IgD-negative memory B cell (primary cell): Measurements from ENCODE around the gene LRPPRC. TPM values are rescaled to one million over a fixed set of nuclear protein-coding genes. Genes with fewer than 3 reads are reported as not detected.
A peak's percentile ranks its signal among the peaks of the same experiment; 100 is the strongest.
"Not testable (repeated sequence)": the region's sequence is repeated elsewhere in the genome, so short reads cannot be mapped to it uniquely, and the experiment has no call there.

ENCODE experiments used
- H3K27ac Mint-ChIP-seq, 3 donors: one replicate each; pipeline ENCODE4 v1.8.0; 2020 to 2022; ENCODE audit warnings: mild to moderate bottlenecking in 3 of 3, mixed read lengths in 3 of 3, moderate library complexity in 1 of 3
- H3K27me3 Mint-ChIP-seq: one replicate; pipeline ENCODE4 v1.8.0; 2021; ENCODE audit warnings: mixed read lengths
- H3K36me3 Mint-ChIP-seq: one replicate; pipeline ENCODE4 v1.8.0; 2020; ENCODE audit warnings: mild to moderate bottlenecking, mixed read lengths
- H3K4me1 Mint-ChIP-seq, 3 donors: one replicate each; pipeline ENCODE4 v1.8.0; 2020 to 2022; ENCODE audit warnings: mixed read lengths in 3 of 3, mild to moderate bottlenecking in 1 of 3
- H3K4me3 Mint-ChIP-seq, 4 donors: one replicate each; pipeline ENCODE4 v1.8.0; 2020 to 2022; ENCODE audit warnings: mild to moderate bottlenecking in 4 of 4, mixed read lengths in 4 of 4, moderate library complexity in 3 of 4
- H3K9me3 Mint-ChIP-seq, 3 donors: one replicate each; pipeline ENCODE4 v1.8.0; 2020 to 2021; ENCODE audit warnings: mixed read lengths in 3 of 3, mild to moderate bottlenecking in 1 of 3
- polyA plus RNA-seq: library from polyadenylated mRNA; unstranded; fragments of 300-500 nt; fragmentation: Illumina TruSeq; gene quantifications from one replicate; pipeline ENCODE4 v1.2.3, GENCODE V29; 2021

Gene LRPPRC
- polyA plus RNA-seq, 1 donor from 2014 or later = 36.5 TPM

GRCh38 chr2:43944915-43945314 lies 50.9 kb downstream of the LRPPRC start:
- Mint-ChIP-seq H3K27ac (no peak overlapping the region), H3K4me1 (peaks cover 0 to 1% (median 0%) of the 10 kb centered on the region in 3 donors), H3K9me3 (no peaks in the 10 kb centered on the region), H3K4me3 (no peak overlapping the region), H3K36me3 (peaks cover 2% of the 10 kb centered on the region), H3K27me3 (no peaks in the 10 kb centered on the region)

GRCh38 chr2:43943809-43944452 lies 51.9 kb downstream of the LRPPRC start:
- no peak overlapping the region for H3K4me3 Mint-ChIP-seq
- H3K27ac Mint-ChIP-seq = no peak overlapping the region
- peaks cover 0 to 1% (median 0%) of the 10 kb centered on the region in 3 donors for H3K4me1 Mint-ChIP-seq

GRCh38 chr2:43943323-43943722 lies 52.5 kb downstream of the LRPPRC start:
- no peaks in the 10 kb centered on the region for H3K27me3 Mint-ChIP-seq
- H3K4me3 Mint-ChIP-seq = no peak overlapping the region
- H3K4me1 Mint-ChIP-seq = peaks cover 0 to 1% (median 0%) of the 10 kb centered on the region in 3 donors
- peaks cover 4% of the 10 kb centered on the region for H3K36me3 Mint-ChIP-seq
- no peaks in the 10 kb centered on the region for H3K9me3 Mint-ChIP-seq
- H3K27ac Mint-ChIP-seq = no peak overlapping the region

More at GRCh38 chr2:43943809-43944452, 51.9 kb downstream of the LRPPRC start:
- Mint-ChIP-seq H3K9me3 (no peaks in the 10 kb centered on the region), H3K27me3 (no peaks in the 10 kb centered on the region), H3K36me3 (peaks cover 2% of the 10 kb centered on the region)

GRCh38 chr2:43942881-43943280 lies 52.9 kb downstream of the LRPPRC start:
- H3K4me3 Mint-ChIP-seq = no peak overlapping the region
- H3K27me3 Mint-ChIP-seq = no peaks in the 10 kb centered on the region
- no peaks in the 10 kb centered on the region for H3K9me3 Mint-ChIP-seq
- peaks cover 0 to 1% (median 0%) of the 10 kb centered on the region in 3 donors for H3K4me1 Mint-ChIP-seq
- H3K36me3 Mint-ChIP-seq = peaks cover 5% of the 10 kb centered on the region
- H3K27ac Mint-ChIP-seq = no peak overlapping the region

- H3K36me3 Mint-ChIP-seq = peaks cover 4% of the 10 kb centered on the region
- H3K4me1 Mint-ChIP-seq = peaks cover 0 to 1% (median 0%) of the 10 kb centered on the region in 3 donors
- H3K9me3 Mint-ChIP-seq = no peaks in the 10 kb centered on the region
- H3K27me3 Mint-ChIP-seq = no peaks in the 10 kb centered on the region
- H3K4me3 Mint-ChIP-seq = no peak overlapping the region
- no peak overlapping the region for H3K27ac Mint-ChIP-seq
These were observed 53.8 kb downstream of the LRPPRC start for GRCh38 chr2:43941966-43942365.

- Mint-ChIP-seq H3K36me3 (peaks cover 5% of the 10 kb centered on the region), H3K27ac (no peak overlapping the region), H3K4me1 (peaks cover 0 to 1% (median 0%) of the 10 kb centered on the region in 3 donors), H3K4me3 (no peak overlapping the region), H3K27me3 (no peaks in the 10 kb centered on the region), H3K9me3 (no peaks in the 10 kb centered on the region)
These were observed 54.4 kb downstream of the LRPPRC start for GRCh38 chr2:43941359-43941758.

GRCh38 chr2:43939695-43940256 lies 56.0 kb downstream of the LRPPRC start:
- no peak overlapping the region for H3K4me3 Mint-ChIP-seq
- no peaks in the 10 kb centered on the region for H3K9me3 Mint-ChIP-seq
- H3K27me3 Mint-ChIP-seq = no peaks in the 10 kb centered on the region
- no peak overlapping the region for H3K27ac Mint-ChIP-seq
- H3K36me3 Mint-ChIP-seq = peaks cover 7% of the 10 kb centered on the region
- peaks cover 0 to 1% (median 0%) of the 10 kb centered on the region in 3 donors for H3K4me1 Mint-ChIP-seq

- no peaks in the 10 kb centered on the region for H3K27me3 Mint-ChIP-seq
- H3K4me3 Mint-ChIP-seq = no peak overlapping the region
- peaks cover 7% of the 10 kb centered on the region for H3K36me3 Mint-ChIP-seq
These were observed 58.4 kb downstream of the LRPPRC start for GRCh38 chr2:43937269-43937820.

GRCh38 chr2:43934567-43934966 lies 61.2 kb downstream of the LRPPRC start:
- Mint-ChIP-seq H3K27me3 (no peaks in the 10 kb centered on the region), H3K9me3 (no peaks in the 10 kb centered on the region), H3K36me3 (peaks cover 7% of the 10 kb centered on the region), H3K27ac (no peak overlapping the region), H3K4me1 (peaks cover 0 to 3% (median 0%) of the 10 kb centered on the region in 3 donors), H3K4me3 (no peak overlapping the region)

More at GRCh38 chr2:43937269-43937820, 58.4 kb downstream of the LRPPRC start:
- Mint-ChIP-seq H3K27ac (no peak overlapping the region), H3K4me1 (no peaks in the 10 kb centered on the region), H3K9me3 (no peaks in the 10 kb centered on the region)

- Mint-ChIP-seq H3K27ac (no peak overlapping the region), H3K4me1 (peaks cover 0 to 8% (median 8%) of the 10 kb centered on the region in 3 donors), H3K9me3 (no peaks in the 10 kb centered on the region), H3K27me3 (no peaks in the 10 kb centered on the region), H3K36me3 (peaks cover 4% of the 10 kb centered on the region), H3K4me3 (no peak overlapping the region)
These were observed 64.5 kb downstream of the LRPPRC start for GRCh38 chr2:43931293-43931692.

- Mint-ChIP-seq H3K4me1 (peaks cover 0 to 8% (median 8%) of the 10 kb centered on the region in 3 donors), H3K9me3 (no peaks in the 10 kb centered on the region), H3K27me3 (no peaks in the 10 kb centered on the region), H3K27ac (peak overlapping the region in 1 of 3 donors; percentile 63), H3K36me3 (peaks cover 8% of the 10 kb centered on the region), H3K4me3 (peak overlapping the region in 3 of 4 donors; percentile 37 to 62 (median 39))
These were observed 68.3 kb downstream of the LRPPRC start for GRCh38 chr2:43927442-43927841.

GRCh38 chr2:43925431-43925830 lies 70.4 kb downstream of the LRPPRC start:
- Mint-ChIP-seq H3K27ac (no peak overlapping the region), H3K36me3 (peaks cover 8% of the 10 kb centered on the region), H3K27me3 (no peaks in the 10 kb centered on the region), H3K4me3 (no peak overlapping the region), H3K9me3 (no peaks in the 10 kb centered on the region), H3K4me1 (peaks cover 0 to 8% (median 8%) of the 10 kb centered on the region in 3 donors)

GRCh38 chr2:43924463-43924862 lies 71.3 kb downstream of the LRPPRC start:
- H3K27me3 Mint-ChIP-seq = no peaks in the 10 kb centered on the region
- peaks cover 0 to 8% (median 6%) of the 10 kb centered on the region in 3 donors for H3K4me1 Mint-ChIP-seq
- peaks cover 8% of the 10 kb centered on the region for H3K36me3 Mint-ChIP-seq
- H3K27ac Mint-ChIP-seq = no peak overlapping the region
- H3K4me3 Mint-ChIP-seq = no peak overlapping the region
- H3K9me3 Mint-ChIP-seq = no peaks in the 10 kb centered on the region

GRCh38 chr2:43911136-43911790 lies 84.5 kb downstream of the LRPPRC start:
- H3K27ac Mint-ChIP-seq, H3K27me3 Mint-ChIP-seq, H3K9me3 Mint-ChIP-seq, H3K4me1 Mint-ChIP-seq, H3K4me3 Mint-ChIP-seq, H3K36me3 Mint-ChIP-seq: not testable (repeated sequence)

GRCh38 chr2:43906448-43907109 lies 89.2 kb downstream of the LRPPRC start:
- Mint-ChIP-seq H3K27me3 (no peaks in the 10 kb centered on the region), H3K27ac (no peak overlapping the region), H3K36me3 (peaks cover 1% of the 10 kb centered on the region), H3K4me3 (no peak overlapping the region), H3K4me1 (peaks cover 0 to 3% (median 2%) of the 10 kb centered on the region in 3 donors), H3K9me3 (no peaks in the 10 kb centered on the region)
